Endometrial microvascular endothelial cells (primary cell): ENCODE results near the gene SYNE1. TPM values are rescaled to one million over a fixed set of nuclear protein-coding genes. Genes with fewer than 3 reads are reported as not detected.

ENCODE experiments used
- in situ Hi-C: cut with HindIII; loops from 2 replicates; pipeline ENCODE4 v1.10.0; 2017; ENCODE audit warnings: low sequenced_read_pairs, low pct_unique_long_range_greater_than_20kb; ENCODE audit errors: inconsistent ontology term
- total RNA-seq: library from RNA; depleted of rRNA; stranded (reverse); fragments of >200 nt; gene quantifications from one replicate; pipeline ENCODE4 v1.2.3, GENCODE V29; 2015; ENCODE audit errors: inconsistent ontology term

The SYNE1 gene
- total RNA-seq, 1 donor from 2014 or later: 61.6 TPM

DNA sequence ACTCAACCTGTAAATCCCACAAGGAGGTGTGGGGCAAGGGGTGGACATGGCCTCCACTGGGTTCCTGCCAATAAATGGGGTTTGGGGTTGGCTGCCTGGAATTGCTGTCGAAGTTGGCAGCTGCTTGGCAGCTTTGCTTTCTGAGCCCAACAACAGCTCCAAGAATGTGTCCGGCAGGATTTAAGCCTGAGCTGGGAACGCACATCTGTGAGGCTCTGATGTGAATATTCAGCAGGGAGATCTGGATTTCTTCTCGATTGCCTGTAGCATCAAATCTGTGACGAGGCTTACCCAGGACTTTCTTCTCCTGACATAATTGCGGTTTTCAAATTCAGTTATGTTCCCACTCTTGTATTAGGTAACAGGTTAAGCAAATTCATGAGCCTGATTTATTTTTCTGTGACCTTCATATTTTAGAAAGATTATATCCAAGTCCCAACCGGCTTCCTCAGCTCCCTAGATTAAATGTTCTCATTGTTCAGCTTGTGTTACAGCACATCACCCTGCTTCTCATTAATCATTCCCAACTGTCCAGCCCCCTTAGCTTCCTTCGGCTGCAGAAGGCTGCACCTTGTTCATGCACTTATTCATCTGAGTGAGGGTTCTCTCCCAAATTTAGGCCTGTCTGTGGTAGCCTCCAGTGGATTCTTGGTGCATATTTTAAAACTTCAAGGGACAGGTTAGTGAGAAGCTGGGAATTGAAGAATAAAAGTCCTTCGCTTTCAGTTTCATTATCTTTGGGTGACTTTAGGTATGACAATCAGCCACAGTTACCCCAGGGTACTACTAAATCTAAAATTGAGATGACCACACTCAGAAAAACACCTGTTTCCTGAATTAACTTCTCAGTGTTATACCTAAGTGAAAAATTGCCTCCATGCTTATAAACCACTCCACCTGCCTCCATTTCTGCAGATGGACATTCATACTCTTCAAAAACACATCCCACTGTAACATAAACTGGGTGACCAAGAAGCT lies 519.7 kb downstream of the SYNE1 start:
- in situ Hi-C loops: no loop called here

DNA sequence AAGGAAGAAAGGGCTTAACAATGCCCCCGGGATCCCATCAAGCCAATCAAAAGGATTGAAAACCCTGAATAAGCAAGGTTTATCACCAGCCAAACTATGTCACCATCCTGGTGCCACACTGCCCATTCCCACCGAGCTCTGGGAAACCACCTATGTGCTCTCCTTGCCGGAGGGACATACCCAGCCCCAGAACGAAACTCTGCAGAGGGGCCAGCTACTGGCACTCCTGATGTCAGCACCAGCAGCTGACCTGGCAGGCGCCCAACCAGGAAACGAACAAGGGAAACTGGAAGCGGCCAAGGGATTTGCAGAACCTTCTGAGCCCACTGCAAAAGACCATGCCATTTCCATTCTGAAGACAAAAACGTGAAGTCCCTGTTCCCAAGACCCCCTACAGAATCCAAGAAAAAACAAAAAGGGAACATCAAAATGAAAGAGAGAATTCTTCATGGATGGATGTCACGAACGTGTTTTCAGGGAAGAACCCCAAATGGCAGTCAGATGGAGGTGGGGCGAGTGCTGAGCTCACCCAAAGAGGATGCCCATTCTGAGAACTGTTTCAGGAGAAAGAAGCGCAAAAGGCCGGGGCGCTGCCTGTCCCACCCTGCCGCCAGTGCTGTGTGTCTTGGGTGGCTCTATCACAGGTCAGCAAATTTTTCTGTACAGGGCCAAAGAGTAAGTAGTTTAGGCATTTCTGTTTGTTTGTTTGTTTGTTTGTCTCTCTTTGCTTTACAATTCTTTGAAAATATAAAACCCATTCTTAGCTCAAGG lies 524.5 kb downstream of the SYNE1 start:
- in situ Hi-C loops: no loop called here

DNA sequence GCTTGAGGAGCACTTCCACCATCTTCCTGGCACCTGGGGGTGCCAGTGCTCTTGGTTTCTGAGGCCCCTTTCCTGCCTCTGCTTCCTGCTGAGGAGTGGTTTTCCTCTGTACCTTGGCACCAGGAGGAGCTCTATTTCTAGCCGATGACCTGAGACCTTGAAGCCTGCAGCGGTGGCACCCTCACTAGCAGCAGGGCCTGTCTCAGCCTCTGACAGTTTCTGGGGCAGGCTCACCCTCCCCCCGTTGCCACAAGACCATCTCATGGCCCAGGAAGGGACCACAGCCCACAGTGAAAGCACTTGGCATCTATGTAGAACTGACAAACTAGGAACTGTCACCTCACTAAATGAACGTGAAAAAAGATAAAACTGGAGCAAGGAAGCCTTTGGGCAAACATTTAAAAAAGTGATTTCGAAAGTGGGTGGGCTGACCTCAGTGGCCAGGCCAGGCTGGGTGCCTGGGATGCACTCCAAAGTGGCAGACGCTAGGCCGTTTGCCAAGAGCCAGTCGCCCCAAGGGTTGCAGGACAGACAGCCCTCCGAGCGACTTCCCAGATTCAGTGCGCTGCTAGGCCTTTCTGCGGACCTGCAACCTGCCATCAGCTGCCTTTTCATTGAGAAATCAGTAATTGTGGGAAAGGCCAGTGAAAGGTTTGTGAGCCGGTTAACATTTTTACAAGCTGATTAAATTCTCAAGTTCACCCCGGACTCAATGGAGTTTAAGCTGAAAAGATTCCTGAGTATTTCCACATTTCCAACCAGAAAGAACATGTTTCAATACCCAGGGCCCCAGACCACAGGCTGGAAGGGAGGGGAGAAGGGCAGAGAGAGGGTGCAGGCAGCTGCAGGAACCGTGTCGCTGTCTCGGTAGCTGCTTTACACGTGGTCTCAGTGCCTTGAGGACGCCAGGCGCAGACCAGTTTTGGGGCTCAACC lies 526.0 kb downstream of the SYNE1 start:
- in situ Hi-C loops: no loop called here

GRCh38 chr6:152107973-152108372 lies 529.2 kb downstream of the SYNE1 start:
- in situ Hi-C loops: no loop called here

DNA sequence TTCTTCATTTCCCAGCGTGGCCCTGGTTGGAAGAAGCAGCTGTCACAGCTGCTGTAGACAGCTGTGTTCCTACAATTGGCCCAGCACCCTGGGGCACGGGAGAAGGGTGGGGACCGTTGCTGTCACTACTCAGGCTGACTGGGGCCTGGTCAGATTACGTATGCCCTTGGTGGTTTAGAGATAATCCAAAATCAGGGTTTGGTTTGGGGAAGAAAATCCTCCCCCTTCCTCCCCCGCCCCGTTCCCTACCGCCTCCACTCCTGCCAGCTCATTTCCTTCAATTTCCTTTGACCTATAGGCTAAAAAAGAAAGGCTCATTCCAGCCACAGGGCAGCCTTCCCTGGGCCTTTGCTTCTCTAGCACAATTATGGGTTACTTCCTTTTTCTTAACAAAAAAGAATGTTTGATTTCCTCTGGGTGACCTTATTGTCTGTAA lies 537.0 kb downstream of the SYNE1 start:
- in situ Hi-C loops: no loop called here

- in situ Hi-C loops: no loop called here
Measured at GRCh38 chr6:152099446-152100182, 537.5 kb downstream of the SYNE1 start.

DNA sequence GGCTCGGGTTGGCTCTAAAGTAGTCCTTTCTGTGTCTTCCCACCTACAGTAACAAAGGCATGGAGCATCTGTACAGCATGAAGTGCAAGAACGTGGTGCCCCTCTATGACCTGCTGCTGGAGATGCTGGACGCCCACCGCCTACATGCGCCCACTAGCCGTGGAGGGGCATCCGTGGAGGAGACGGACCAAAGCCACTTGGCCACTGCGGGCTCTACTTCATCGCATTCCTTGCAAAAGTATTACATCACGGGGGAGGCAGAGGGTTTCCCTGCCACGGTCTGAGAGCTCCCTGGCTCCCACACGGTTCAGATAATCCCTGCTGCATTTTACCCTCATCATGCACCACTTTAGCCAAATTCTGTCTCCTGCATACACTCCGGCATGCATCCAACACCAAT lies 538.5 kb downstream of the SYNE1 start:
- in situ Hi-C loops: no loop called here

DNA sequence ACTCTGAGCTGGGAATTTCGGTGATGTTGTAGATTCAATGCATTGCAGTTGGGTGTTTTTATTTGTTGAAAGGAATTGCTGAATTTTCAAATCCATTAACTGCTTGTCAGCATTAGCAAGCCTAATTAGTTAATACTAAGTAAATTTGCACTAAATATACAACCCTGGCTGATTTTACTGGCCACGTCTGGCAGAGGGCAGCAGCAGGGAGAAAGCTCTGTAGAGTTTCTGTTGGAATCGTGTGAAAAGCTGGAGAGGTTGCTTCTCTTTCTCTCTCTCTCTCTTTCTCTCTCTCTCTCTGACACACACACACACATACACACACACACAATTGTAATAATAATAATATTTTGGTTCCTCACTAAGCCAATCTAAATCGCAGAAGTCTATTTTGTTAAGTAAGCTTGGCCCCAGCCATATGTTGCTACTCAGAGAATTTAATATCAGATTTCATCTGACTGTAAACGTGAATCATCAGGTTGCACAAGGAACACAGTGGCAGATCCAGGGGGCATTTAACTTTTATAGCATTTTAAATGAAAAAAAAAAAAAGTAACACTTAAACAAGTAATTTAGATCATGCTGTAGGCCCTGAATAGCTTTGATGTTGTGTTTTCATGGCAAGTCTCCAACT lies 540.2 kb downstream of the SYNE1 start:
- in situ Hi-C loops: no loop called here

DNA sequence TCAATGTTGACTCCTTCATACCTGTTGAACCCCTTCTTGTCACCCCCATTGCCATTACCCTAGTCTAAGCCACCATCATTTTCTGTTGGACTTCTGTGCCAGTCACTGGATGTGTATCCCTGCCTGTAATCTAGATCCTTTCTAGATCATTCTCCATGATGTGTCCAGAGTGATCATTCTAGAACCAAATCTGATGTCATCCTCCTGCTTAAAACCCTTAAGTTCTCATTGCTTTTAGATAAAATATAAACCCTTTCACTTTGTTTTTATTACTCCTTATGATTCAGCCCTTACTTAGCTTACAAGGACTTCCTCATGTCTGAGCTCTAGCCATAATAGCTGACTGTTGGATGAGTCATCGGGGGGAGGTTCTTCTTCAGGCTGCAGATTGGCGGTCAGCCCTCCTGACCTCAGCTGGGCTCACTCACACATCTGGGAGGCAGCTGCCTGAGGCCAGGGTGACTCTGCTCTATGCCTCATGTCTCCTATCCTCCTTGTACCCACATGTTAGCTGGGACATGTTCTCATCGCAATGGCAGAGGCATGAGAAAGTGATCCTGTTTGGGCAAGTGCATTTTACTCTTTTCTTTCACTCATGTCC lies 542.1 kb downstream of the SYNE1 start:
- in situ Hi-C loops: no loop called here

- in situ Hi-C loops: no loop called here
Measured at GRCh38 chr6:152094276-152094675, 542.9 kb downstream of the SYNE1 start.

DNA sequence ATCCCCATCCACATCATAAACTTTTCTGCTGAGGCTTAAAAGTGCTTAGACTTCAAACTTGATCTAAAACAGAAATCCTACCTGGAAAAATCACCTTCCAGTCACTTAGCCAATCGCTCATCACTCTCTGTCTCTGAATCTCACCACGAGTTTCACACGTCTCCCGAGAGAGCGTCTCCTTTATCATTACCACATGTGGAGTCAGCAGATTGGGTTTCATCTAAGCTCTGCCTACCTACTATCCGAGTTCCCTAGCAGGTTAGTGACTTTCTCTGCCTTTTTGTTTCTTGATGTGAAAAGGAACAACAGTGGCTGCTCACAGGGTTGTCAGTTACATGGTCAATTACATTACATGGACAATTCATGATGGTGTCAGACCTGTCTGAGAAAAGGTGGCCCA lies 543.5 kb downstream of the SYNE1 start:
- in situ Hi-C loops: no loop called here

- in situ Hi-C loops: no loop called here
Measured at GRCh38 chr6:152091851-152092341, 545.3 kb downstream of the SYNE1 start.

GRCh38 chr6:152091201-152091600 lies 546.0 kb downstream of the SYNE1 start:
- in situ Hi-C loops: no loop called here

- in situ Hi-C loops: no loop called here
Measured at GRCh38 chr6:152089992-152090391, 547.2 kb downstream of the SYNE1 start.

DNA sequence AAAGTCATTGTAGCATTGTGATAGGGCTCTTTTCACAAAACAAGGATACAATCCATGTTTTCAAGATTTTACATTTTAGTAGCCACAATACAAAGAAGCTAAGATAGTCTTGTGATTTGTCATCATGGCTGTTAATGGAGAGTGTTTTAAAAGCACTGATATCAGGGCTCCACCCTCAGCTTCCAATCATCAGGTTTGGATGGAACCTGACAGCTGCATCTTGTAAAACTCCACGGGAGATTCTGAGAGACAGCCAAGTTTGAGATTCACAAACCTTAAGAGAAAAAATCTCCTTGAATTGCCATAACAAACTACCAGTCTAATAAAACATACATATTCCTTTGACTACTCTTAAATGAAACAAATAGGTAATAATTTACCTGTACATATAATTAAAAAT lies 549.5 kb downstream of the SYNE1 start:
- in situ Hi-C loops: no loop called here

DNA sequence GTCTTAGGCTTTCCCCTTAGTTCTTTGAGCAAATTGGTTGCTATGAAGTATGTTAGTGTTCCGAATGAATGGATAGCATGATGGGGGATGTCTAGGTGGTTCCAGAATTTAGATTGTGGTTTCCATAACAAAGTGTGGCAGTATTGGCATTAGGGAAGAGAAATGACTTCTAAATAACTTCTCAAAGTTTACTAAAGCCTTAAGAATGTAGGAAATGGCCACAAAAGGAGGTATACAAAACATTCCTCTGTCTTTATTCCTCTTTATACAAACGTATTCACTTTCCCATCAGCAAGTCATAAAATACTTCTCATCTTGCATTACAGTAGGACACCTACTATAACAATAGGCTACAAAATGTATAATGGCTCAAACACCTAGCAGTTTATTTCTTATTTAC lies 550.1 kb downstream of the SYNE1 start:
- in situ Hi-C loops: no loop called here

GRCh38 chr6:152086223-152086873 lies 550.8 kb downstream of the SYNE1 start:
- in situ Hi-C loops: no loop called here
